ENCODE results near the gene DACH1.

GRCh38 chr13:71634602-71635443, 232.2 kb downstream of the DACH1 start:
- TF ChIP-seq POLR2AphosphoS5 (IDR thresholded peaks at IDR 0.05; ENCODE audit: borderline replicate concordance, low read depth, low read length) (no peak), EZH2 (IDR thresholded peaks at IDR 0.05) (no peak), FOXP2 (optimal IDR thresholded peaks at IDR 0.05; ENCODE audit: control extremely low read depth, extremely low read length, insufficient read depth) (no peak)
